Fibroblast of mammary gland (primary cell): ENCODE measurements around the gene UGT1A1.

Source experiments
- DNase-seq: peaks from one replicate; pipeline ENCODE4 v3.0.0-alpha.2; 2010; ENCODE audit warnings: low read depth
- H3K4me3 ChIP-seq: 2 replicates; pipeline ENCODE4 v1.5.1; 2011; ENCODE audit warnings: low read depth, mild to moderate bottlenecking, low read length, moderate library complexity; ENCODE audit not compliant: control insufficient read depth
- CTCF ChIP-seq: conservative IDR thresholded peaks from 2 replicates; pipeline ENCODE4 v1.5.1; 2011; ENCODE audit warnings: low read depth, low read length, inconsistent platforms; ENCODE audit not compliant: control insufficient read depth, insufficient read depth

Gene UGT1A1

GRCh38 chr2:233761040-233761769 lies 1.1 kb downstream of the UGT1A1 start:
- H3K4me3 ChIP-seq = no peak overlapping the region
- peak; percentile 2 for DNase-seq
- TF ChIP-seq CTCF = no peak

GRCh38 chr2:233764264-233764663 lies 4.2 kb downstream of the UGT1A1 start:
- peak; percentile 68 for DNase-seq
- no peak for TF ChIP-seq CTCF
- no peak overlapping the region for H3K4me3 ChIP-seq

- H3K4me3 ChIP-seq = no peak overlapping the region
- TF ChIP-seq CTCF = no peak
- peak; percentile 12 for DNase-seq
These were observed 4.7 kb downstream of the UGT1A1 start for GRCh38 chr2:233764761-233765160.

DNA sequence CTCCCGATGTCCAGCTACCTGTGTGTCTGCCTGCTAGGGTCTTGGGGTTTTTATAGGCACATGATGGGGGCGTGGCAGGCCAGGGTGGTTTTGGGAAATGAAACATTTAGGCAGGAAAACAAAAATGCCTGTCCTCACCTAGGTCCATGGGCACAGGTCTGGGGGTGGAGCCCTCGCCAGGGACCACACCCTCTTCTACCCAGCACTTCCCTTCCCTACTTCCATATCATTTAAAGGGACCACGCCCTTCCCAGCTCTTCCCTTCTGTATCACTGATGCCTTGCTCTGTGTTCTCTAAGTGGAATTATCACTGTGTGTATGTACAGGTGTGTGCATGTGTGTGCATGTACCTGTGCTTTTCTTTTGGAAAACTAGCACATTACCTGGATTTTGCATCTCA lies 6.3 kb downstream of the UGT1A1 start:
- TF ChIP-seq CTCF = no peak
- no peak for DNase-seq
- no peak overlapping the region for H3K4me3 ChIP-seq

DNA sequence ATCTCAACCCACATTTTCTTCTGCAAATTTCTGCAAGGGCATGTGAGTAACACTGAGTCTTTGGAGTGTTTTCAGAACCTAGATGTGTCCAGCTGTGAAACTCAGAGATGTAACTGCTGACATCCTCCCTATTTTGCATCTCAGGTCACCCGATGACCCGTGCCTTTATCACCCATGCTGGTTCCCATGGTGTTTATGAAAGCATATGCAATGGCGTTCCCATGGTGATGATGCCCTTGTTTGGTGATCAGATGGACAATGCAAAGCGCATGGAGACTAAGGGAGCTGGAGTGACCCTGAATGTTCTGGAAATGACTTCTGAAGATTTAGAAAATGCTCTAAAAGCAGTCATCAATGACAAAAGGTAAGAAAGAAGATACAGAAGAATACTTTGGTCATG lies 8.0 kb downstream of the UGT1A1 start:
- no peak for DNase-seq
- no peak for TF ChIP-seq CTCF
- no peak overlapping the region for H3K4me3 ChIP-seq

- no peak for TF ChIP-seq CTCF
- no peak for DNase-seq
- H3K4me3 ChIP-seq = no peak overlapping the region
These were observed 9.2 kb downstream of the UGT1A1 start for GRCh38 chr2:233769260-233769659.

DNA sequence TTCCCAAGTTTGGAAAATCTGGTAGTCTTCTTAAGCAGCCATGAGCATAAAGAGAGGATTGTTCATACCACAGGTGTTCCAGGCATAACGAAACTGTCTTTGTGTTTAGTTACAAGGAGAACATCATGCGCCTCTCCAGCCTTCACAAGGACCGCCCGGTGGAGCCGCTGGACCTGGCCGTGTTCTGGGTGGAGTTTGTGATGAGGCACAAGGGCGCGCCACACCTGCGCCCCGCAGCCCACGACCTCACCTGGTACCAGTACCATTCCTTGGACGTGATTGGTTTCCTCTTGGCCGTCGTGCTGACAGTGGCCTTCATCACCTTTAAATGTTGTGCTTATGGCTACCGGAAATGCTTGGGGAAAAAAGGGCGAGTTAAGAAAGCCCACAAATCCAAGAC lies 12.1 kb downstream of the UGT1A1 start:
- DNase-seq = no peak
- no peak overlapping the region for H3K4me3 ChIP-seq
- TF ChIP-seq CTCF = no peak
